ENCODE measurements around the gene UFSP1. TPM values are rescaled to one million over a fixed set of nuclear protein-coding genes. Genes with fewer than 3 reads are reported as not detected.
"Not testable (repeated sequence)": the region's sequence is repeated elsewhere in the genome, so short reads cannot be mapped to it uniquely, and the experiment has no call there.

UFSP1 gene
- total and polyA plus RNA-seq, 4 donors = 2.3 to 4.9 (median 3.2) TPM

DNA sequence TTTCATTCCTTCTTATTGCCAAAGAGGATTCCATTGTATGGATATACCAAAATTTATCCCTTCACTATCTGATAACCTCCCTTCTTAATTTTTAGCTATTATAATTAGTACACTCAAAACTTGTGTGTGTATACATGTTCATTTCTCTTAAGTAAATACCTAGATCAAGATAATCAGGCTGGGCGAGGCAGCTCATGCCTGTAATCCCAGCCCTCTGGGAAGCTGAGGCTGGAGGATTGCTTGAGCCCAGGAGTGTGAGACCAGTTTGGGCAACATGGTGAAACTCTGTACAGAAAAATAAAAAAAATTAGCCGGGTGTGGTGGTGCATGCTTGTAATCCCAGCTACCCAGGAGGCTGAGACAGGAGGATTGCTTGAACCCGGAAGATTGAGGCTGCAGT, 22.0 kb upstream of the UFSP1 start:
- H3K27ac ChIP-seq (ENCODE audit: low read depth in 1 of 2, low read length in 2 of 2) = no peak overlapping the region
- 89% methylated on average over 3 of the region's 3 CpGs for WGBS
- TF ChIP-seq HNF4G (IDR thresholded peaks at IDR 0.05) (no peak), RXRA (IDR thresholded peaks at IDR 0.05) (no peak), FOXA2 (IDR thresholded peaks at IDR 0.05) (no peak), JUND (IDR thresholded peaks at IDR 0.05) (no peak), SP1 (IDR thresholded peaks at IDR 0.05) (no peak)
- TF ChIP-seq, protein P1, sequence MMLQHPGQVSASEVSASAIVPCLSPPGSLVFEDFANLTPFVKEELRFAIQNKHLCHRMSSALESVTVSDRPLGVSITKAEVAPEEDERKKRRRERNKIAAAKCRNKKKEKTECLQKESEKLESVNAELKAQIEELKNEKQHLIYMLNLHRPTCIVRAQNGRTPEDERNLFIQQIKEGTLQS (IDR thresholded peaks at IDR 0.05) = no peak
- TF ChIP-seq, protein P2, sequence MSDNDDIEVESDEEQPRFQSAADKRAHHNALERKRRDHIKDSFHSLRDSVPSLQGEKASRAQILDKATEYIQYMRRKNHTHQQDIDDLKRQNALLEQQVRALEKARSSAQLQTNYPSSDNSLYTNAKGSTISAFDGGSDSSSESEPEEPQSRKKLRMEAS (IDR thresholded peaks at IDR 0.05) = no peak
- TF ChIP-seq, protein P3, sequence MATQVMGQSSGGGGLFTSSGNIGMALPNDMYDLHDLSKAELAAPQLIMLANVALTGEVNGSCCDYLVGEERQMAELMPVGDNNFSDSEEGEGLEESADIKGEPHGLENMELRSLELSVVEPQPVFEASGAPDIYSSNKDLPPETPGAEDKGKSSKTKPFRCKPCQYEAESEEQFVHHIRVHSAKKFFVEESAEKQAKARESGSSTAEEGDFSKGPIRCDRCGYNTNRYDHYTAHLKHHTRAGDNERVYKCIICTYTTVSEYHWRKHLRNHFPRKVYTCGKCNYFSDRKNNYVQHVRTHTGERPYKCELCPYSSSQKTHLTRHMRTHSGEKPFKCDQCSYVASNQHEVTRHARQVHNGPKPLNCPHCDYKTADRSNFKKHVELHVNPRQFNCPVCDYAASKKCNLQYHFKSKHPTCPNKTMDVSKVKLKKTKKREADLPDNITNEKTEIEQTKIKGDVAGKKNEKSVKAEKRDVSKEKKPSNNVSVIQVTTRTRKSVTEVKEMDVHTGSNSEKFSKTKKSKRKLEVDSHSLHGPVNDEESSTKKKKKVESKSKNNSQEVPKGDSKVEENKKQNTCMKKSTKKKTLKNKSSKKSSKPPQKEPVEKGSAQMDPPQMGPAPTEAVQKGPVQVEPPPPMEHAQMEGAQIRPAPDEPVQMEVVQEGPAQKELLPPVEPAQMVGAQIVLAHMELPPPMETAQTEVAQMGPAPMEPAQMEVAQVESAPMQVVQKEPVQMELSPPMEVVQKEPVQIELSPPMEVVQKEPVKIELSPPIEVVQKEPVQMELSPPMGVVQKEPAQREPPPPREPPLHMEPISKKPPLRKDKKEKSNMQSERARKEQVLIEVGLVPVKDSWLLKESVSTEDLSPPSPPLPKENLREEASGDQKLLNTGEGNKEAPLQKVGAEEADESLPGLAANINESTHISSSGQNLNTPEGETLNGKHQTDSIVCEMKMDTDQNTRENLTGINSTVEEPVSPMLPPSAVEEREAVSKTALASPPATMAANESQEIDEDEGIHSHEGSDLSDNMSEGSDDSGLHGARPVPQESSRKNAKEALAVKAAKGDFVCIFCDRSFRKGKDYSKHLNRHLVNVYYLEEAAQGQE (IDR thresholded peaks at IDR 0.05) = no peak

DNA sequence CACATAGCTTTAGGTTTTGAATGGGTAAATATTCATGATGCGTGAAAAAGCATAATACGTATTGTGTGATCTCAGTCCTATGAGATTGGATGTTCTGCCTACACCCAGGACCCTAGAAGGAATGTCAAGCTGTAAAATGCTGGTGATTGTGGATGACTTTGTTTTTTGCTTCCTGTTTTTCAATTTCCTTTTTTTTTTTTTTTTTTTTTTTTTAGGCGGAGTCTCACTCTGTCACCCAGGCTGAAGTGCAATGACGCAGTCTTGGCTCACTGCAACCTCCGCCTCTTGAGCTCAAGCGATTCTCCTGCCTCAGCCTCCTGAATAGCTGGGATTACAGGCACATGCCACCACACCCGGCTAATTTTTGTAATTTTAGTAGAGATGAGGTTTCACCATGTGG, 20.9 kb upstream of the UFSP1 start:
- peaks cover 4 to 17% (median 7%) of the 10 kb centered on the region in 4 donors for H3K4me1 ChIP-seq (ENCODE audit: control insufficient read depth in 4 of 4, insufficient read depth in 4 of 4, low read length in 3 of 4)
- not testable (repeated sequence) for H3K4me3 ChIP-seq (ENCODE audit: low read depth in 1 of 3, low read length in 3 of 3); H3K9me3 ChIP-seq (ENCODE audit: control insufficient read depth in 4 of 4, low read length in 3 of 4); H3K27ac ChIP-seq (ENCODE audit: low read depth in 1 of 2, low read length in 2 of 2); DNase-seq (ENCODE audit: low spot score); H3K36me3 ChIP-seq (ENCODE audit: control insufficient read depth in 4 of 4, insufficient read depth in 3 of 4, low read depth in 1 of 4, low read length in 3 of 4); H3K27me3 ChIP-seq (ENCODE audit: control insufficient read depth in 4 of 4, insufficient read depth in 4 of 4, low read length in 3 of 4); H3K9ac ChIP-seq (ENCODE audit: low read depth in 1 of 2, low read length in 2 of 2)
- 70% methylated on average over 7 of the region's 7 CpGs for WGBS

More for the DNA sequence above, 22.0 kb upstream of the UFSP1 start:
- H3K27me3 ChIP-seq (ENCODE audit: control insufficient read depth in 4 of 4, insufficient read depth in 4 of 4, low read length in 3 of 4) = no peaks in the 10 kb centered on the region
- H3K4me1 ChIP-seq (ENCODE audit: control insufficient read depth in 4 of 4, insufficient read depth in 4 of 4, low read length in 3 of 4) = peaks cover 4 to 20% (median 7%) of the 10 kb centered on the region in 4 donors
- peaks cover 0 to 2% (median 0%) of the 10 kb centered on the region in 4 donors for H3K9me3 ChIP-seq (ENCODE audit: control insufficient read depth in 4 of 4, low read length in 3 of 4)
- H3K4me3 ChIP-seq (ENCODE audit: low read depth in 1 of 3, low read length in 3 of 3) = no peak overlapping the region
- no peak for DNase-seq (ENCODE audit: low spot score)
- no peak overlapping the region for H3K9ac ChIP-seq (ENCODE audit: low read depth in 1 of 2, low read length in 2 of 2)
- H3K36me3 ChIP-seq (ENCODE audit: control insufficient read depth in 4 of 4, insufficient read depth in 3 of 4, low read depth in 1 of 4, low read length in 3 of 4) = no peaks in the 10 kb centered on the region

DNA sequence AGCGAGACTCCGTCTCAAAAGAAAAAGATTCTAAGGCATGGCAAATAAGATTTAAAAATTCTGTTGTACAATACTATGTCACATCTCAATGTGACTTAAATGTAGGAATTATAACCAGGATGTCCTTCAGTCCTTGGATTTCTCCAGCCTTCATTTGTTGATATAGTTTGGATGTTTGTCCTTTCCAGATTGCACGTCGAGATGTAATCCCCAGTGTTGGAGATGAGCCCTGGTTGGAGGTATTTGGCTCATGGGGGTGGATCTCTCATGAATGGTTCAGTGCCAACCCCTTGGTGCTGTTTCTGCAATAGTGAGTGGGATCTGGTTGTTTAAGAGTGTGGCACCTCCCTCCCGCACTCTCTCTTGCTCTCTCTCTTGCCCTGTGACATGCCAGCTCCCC, 19.0 kb upstream of the UFSP1 start:
- H3K36me3 ChIP-seq (ENCODE audit: control insufficient read depth in 4 of 4, insufficient read depth in 3 of 4, low read depth in 1 of 4, low read length in 3 of 4) = no peaks in the 10 kb centered on the region
- no peaks in the 10 kb centered on the region for H3K27me3 ChIP-seq (ENCODE audit: control insufficient read depth in 4 of 4, insufficient read depth in 4 of 4, low read length in 3 of 4)
- no peak overlapping the region for H3K27ac ChIP-seq (ENCODE audit: low read depth in 1 of 2, low read length in 2 of 2)
- DNase-seq (ENCODE audit: low spot score) = no peak
- no peak overlapping the region for H3K4me3 ChIP-seq (ENCODE audit: low read depth in 1 of 3, low read length in 3 of 3)
- 77% methylated on average over 5 of the region's 5 CpGs for WGBS
- H3K9me3 ChIP-seq (ENCODE audit: control insufficient read depth in 4 of 4, low read length in 3 of 4) = peaks cover 0 to 2% (median 0%) of the 10 kb centered on the region in 4 donors
- H3K4me1 ChIP-seq (ENCODE audit: control insufficient read depth in 4 of 4, insufficient read depth in 4 of 4, low read length in 3 of 4) = peaks cover 2 to 6% (median 3%) of the 10 kb centered on the region in 4 donors
- H3K9ac ChIP-seq (ENCODE audit: low read depth in 1 of 2, low read length in 2 of 2) = no peak overlapping the region
- TF ChIP-seq SP1 (IDR thresholded peaks at IDR 0.05) = no peak
- TF ChIP-seq FOXA1 (IDR thresholded peaks at IDR 0.05) = no peak
- TF ChIP-seq, protein P4, sequence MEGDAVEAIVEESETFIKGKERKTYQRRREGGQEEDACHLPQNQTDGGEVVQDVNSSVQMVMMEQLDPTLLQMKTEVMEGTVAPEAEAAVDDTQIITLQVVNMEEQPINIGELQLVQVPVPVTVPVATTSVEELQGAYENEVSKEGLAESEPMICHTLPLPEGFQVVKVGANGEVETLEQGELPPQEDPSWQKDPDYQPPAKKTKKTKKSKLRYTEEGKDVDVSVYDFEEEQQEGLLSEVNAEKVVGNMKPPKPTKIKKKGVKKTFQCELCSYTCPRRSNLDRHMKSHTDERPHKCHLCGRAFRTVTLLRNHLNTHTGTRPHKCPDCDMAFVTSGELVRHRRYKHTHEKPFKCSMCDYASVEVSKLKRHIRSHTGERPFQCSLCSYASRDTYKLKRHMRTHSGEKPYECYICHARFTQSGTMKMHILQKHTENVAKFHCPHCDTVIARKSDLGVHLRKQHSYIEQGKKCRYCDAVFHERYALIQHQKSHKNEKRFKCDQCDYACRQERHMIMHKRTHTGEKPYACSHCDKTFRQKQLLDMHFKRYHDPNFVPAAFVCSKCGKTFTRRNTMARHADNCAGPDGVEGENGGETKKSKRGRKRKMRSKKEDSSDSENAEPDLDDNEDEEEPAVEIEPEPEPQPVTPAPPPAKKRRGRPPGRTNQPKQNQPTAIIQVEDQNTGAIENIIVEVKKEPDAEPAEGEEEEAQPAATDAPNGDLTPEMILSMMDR (IDR thresholded peaks at IDR 0.05; ENCODE audit: low read depth, low read length, missing input control) = no peak
- TF ChIP-seq HNF4A (conservative IDR thresholded peaks at IDR 0.05) = no peak
- no peak for TF ChIP-seq FOXA2 (IDR thresholded peaks at IDR 0.05)
- TF ChIP-seq, protein P1 (IDR thresholded peaks at IDR 0.05) = no peak
- no peak for TF ChIP-seq EGR1 (IDR thresholded peaks at IDR 0.05; ENCODE audit: low read depth in 2 of 2)
- no peak for TF ChIP-seq HNF4G (IDR thresholded peaks at IDR 0.05)
- TF ChIP-seq, protein P3 (IDR thresholded peaks at IDR 0.05) = no peak
- TF ChIP-seq, protein P5, sequence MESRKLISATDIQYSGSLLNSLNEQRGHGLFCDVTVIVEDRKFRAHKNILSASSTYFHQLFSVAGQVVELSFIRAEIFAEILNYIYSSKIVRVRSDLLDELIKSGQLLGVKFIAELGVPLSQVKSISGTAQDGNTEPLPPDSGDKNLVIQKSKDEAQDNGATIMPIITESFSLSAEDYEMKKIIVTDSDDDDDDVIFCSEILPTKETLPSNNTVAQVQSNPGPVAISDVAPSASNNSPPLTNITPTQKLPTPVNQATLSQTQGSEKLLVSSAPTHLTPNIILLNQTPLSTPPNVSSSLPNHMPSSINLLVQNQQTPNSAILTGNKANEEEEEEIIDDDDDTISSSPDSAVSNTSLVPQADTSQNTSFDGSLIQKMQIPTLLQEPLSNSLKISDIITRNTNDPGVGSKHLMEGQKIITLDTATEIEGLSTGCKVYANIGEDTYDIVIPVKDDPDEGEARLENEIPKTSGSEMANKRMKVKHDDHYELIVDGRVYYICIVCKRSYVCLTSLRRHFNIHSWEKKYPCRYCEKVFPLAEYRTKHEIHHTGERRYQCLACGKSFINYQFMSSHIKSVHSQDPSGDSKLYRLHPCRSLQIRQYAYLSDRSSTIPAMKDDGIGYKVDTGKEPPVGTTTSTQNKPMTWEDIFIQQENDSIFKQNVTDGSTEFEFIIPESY (IDR thresholded peaks at IDR 0.05) = no peak
- no peak for TF ChIP-seq JUND (IDR thresholded peaks at IDR 0.05)
- no peak for TF ChIP-seq GABPA (IDR thresholded peaks at IDR 0.05 in 1 of 2, conservative IDR thresholded peaks at IDR 0.05 in 1 of 2)
- no peak for TF ChIP-seq RAD21 (IDR thresholded peaks at IDR 0.05)
